CD1c-positive myeloid dendritic cell (primary cell): ENCODE results near the gene AURKAIP1.
"Not testable (repeated sequence)": the region's sequence is repeated elsewhere in the genome, so short reads cannot be mapped to it uniquely, and the experiment has no call there.

Source experiments
- DNase-seq: peaks from one replicate; pipeline ENCODE4 v3.0.0-alpha.2; 2016; ENCODE audit errors: extremely low spot score

Gene AURKAIP1

DNA sequence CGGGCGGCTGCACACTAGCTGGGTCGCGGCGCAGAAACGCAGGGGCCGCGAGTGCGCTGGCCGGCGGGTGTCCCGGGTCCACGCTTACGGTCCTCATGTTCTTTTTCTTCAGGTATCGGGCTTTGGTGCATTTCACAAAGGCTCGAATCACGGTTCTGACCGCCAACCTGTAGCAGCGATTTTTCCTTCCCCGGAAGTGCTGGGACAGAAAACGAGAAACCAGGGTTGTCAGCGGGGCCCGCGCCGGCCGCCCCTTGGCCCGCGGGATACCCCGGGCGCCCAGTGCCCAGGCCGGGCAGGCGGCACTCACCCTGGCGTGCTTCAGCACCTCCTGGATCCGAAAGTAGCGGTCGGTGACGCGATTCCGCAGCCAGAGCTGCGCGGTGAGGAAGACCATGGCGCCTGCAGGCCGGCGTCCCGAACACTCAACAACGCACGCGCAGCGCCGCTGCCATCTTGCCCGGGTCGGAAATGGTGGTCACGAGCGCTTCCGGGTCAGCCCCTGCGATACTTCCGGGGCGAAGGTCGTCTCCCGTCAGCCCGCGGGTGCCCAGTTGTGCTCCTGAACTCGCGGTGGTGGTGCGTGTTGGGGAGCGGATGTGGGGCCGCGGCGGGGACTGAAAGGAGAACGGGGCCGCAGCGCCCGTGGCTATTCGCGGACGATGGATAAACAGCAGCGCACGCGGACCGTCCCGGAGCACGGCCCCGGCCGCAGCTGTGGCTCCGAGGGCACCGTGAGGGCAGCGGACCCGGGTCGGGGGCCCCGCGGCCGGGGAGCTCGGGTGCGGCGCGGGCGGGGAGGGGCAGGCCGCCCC lies 32.0 kb upstream of the AURKAIP1 start, which contains the start of gene MRPL20:
Gene MRPL20 (minus strand): TSS at position 473 of the 815 bp plus-strand sequence. CDS start 76 bp downstream, at position 397.
- peak; percentile 99 for DNase-seq

DNA sequence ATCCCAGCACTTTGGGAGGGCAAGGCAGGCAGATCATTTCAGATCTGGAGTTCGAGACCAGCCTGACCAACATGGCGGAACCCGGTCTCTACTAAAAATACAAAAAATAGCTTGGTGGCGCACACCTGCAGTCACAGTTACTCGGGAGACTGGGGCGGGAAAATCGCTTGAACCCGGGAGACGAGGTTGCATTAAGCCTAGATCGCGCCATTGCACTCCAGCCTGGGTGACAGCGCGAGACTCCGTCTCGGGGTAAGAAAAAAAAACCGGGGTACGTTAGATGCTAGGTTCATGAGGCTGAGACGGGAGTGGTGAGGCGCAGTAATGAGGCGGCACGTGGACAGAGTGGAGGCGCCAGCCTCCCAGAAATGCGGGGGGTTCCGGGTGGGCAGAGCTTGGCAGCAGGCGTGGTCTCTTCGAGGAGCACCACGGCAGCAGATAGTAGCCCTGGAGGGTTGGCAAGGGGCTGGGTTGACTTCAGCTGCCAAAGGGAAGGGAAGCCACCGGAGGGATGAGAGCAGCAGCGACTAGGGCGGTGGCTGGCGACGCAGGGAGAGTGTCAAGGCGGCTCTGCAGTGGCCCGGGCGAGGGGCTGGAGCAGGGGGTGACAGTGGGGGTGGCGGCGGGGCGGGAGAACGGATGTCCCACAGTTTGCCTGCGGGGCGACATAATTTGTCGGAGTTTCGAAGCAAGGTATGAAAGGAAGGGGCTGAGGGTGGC lies 31.3 kb upstream of the AURKAIP1 start:
- DNase-seq = no peak

DNA sequence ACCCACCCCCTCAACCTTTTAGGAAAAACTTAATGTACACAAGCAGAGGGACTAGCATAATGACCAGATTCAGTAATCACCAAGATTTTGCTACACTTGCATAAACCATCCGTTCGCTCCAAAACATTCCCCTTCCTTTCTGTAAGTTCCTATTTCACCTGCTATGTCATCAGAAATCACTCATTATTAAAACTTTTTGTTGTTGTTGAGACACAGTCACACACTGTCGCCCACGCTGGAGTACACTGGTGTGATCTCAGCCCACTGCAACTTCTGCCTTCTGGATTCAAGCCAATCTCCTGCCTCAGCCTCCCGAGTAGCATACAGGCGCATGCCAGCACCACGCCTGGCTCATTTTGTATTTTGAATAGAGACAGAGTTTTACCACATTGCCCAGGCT lies 28.6 kb upstream of the AURKAIP1 start:
- peak; percentile 51 for DNase-seq

DNA sequence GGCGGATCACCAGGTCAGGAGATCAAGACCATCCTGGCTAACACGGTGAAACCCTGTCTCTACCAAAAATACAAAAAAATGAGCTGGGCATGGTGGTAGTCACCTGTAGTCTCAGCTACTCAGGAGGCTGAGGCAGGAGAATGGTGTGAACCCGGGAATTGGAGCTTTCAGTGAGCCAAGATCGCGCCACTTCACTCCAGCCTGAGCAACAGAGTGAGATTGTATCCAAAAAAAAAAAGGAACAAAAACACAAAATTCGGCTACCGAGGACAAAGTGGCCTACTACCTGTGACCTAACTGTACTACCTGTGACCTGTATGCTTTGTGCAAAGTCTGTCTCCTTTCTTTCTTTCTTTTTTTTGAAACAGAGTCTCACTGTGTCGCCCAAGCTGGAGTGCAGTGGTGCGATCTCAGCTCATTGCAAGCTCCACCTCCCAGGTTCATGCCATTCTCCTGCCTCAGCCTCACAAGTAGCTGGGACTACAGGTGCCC lies 27.9 kb upstream of the AURKAIP1 start:
- not testable (repeated sequence) for DNase-seq

DNA sequence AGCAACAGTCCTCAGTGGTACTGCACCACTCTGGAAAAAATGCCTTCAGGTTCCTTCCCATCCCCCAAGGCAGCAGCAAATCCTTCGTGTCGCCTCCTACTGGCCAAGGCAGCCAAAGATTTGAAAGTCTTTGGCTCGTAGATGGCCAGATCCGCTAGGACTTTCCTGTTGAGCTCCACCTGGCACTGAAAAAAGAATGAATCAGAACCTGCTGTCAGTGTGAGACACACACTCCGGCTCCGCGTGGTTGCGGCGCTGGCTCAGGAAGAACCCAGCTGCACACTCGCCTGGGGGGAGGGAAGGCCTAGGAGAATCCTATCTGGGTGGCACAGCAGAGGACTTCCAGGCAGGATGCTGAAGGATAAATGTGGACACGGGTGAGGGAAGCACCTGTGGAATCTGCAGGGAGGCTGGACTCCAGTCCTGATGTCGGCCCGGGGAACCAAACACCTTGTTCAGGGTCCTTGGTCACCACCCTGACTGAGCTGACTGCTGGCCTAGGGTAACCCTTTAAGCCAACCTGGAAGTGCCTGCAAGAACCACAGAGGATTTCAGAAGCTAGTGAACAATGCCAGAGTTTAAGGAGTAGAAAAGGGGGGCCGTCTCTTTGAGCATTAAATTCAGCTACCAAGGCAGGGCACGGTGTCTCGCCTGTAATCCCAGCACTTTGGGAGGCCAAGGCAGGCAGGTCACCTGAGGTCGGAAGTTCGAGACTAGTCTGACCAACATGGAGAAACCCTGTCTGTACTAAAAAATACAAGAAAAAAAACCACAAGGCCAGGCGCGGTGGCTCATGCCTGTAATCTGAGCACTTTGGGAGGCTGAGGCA lies 27.3 kb upstream of the AURKAIP1 start:
- DNase-seq = peak; percentile 49

DNA sequence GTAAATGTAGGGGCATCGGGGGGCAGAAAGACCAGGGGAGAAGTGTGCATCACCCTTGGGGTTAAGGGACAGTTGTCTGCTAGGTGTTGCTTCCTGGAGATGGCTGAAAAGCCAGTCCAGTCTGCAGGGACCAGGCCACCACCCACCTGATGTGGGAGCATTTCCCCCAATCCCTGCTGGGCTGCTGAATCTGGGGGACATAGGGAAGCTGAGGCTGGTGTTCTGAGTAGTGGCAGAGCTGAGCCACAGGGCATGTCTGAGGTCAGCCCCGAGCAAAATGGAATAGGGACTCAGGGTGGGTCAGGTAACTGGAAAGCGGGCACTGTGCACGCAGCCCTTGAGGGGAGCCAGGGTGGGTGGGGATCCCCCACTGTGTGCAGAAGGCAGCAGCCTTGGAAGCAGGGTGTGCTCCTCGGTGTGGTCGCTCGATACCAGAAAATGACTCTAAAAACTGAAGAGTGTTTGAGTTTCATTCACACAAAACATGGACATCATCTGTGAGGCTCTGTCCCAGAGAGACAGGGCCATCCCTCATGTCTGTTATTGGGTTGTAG lies 26.5 kb upstream of the AURKAIP1 start:
- no peak for DNase-seq

DNA sequence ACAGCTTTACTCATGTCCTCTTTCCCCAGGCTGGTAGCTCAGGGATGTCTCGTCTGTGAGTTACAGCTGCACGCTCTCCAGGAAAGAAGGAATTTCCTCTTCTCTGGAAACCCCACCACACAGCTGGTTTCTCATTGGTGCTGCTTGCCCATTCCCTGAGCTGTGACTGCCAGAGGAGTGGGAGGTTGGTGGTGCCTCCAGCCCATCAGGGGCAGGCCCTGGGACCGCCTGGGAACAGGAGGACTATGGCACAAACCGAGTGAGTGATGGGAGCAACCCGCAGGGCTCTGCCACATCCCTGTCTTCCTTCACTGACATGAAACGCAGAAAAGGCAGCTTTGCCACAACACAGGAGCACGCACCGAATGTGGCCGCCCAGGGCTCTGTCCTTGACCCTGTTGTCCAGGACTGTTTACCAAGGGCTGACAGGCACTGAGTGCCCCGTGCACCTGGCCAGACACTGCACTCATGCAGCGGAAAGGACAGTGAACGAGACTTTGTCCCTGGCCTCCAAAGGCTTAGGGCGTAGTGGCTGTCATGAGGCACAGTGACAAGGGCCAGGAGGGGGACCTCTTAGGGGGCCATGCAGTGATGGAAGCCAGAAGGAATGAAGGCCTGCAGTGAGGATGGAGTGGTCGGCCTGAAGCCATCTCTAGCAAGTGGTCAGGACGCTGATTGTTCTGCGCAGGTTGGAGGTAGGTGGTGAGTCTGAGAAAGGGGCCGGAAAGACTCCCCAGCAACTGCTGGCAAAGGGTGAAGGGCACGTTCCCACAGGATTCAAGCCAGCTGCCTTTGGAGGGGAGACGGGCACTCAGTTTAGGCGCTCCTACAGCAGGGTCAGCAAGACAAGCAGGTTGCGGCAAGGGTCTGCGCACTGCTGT lies 25.8 kb upstream of the AURKAIP1 start:
- DNase-seq = peak; percentile 2

DNA sequence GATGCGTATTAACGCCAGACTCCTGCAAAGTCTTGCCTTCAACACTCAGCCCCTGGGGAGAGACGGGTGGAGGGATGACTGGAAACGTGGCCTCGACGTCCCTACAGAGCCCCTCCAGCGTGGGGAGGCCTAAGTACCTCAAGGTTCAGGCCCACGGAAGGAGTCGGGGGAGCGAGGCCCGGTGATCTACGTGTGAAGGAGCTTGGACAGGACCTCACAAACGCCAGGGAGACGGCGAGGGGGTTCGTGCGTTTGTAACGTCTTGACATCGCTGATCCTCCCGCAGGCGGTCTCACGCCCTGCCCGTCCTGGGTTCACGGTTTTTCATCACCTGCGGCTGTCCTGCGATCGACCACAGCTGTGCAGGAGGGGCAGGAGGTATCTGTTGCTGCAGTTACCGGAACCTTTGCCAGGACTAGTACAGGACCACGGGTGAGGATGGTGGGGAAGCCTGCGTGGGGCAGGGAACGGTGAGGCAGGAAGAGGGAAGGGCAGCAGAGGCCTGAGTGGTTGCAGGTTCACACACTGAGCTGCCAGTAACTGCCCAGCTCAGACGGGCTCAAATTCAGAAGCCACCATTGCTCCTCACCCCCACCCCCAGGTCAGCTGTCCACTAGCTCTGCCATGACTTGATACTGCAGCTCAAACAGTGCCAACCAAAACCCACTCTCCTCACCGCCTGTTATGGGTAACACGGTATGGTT lies 25.0 kb upstream of the AURKAIP1 start:
- DNase-seq = peak; percentile 1

DNA sequence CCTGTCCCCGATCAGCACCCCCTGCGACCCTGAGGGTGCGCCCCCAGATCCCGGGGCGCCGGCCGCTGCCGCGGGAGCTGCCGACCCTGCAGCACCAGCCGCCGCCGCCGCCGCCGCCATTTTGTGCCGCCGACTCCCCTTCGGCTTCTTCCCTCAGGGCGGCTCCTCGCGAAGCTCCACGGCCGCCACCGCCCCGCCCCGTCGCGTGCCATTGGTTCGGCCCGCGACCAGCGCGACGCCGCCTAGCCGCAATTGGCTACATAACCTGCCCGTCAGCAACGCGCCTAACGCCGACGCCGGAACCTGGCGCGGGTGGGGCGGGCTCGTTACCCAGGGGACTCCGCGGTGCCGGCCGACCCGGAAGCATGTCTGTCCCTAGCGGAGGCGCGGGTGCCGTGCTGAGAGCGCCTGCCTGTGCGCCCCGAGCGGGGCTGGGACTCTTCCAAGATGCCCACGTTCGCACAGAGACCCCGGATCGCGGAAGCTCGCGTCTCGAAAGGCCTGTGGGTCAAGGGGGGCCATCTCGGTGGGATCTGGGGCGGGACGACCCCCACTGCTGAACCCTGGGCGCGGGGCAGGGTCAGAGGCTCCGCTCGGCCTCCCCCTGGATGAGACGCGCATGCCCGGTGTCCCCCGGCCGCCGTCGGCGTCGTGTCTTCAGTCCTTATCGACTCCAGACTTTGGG lies 24.3 kb upstream of the AURKAIP1 start, which contains the start of gene CCNL2:
Gene CCNL2 (minus strand): TSS at position 149 of the 685 bp plus-strand sequence. CDS start 29 bp downstream, at position 120.
- peak; percentile 100 for DNase-seq

DNA sequence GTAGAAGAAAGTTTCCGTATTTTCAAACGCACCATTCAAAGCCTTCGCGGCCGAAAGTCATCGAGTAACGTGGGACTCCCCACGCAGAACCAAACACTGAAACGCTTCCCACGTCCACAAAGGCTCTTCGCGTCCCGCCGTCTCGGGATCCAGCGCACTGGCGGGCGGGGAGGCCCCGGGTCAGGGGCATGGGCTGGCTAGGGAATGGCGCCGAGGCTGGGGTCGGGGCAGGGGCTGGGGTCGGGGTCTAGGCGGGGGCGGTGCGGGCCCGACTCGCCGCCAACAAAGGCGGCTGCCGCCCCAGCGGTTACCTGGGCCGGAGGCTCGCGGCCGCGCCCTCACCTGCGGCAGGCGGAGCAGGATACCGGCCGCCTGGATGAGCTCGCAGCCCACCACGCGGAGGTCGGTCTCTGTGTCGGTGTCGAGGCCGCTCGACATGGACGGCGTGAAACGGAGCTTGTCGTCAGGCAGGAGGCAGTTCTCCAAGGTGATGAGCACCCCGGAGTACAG lies 23.7 kb upstream of the AURKAIP1 start:
- peak; percentile 27 for DNase-seq

DNA sequence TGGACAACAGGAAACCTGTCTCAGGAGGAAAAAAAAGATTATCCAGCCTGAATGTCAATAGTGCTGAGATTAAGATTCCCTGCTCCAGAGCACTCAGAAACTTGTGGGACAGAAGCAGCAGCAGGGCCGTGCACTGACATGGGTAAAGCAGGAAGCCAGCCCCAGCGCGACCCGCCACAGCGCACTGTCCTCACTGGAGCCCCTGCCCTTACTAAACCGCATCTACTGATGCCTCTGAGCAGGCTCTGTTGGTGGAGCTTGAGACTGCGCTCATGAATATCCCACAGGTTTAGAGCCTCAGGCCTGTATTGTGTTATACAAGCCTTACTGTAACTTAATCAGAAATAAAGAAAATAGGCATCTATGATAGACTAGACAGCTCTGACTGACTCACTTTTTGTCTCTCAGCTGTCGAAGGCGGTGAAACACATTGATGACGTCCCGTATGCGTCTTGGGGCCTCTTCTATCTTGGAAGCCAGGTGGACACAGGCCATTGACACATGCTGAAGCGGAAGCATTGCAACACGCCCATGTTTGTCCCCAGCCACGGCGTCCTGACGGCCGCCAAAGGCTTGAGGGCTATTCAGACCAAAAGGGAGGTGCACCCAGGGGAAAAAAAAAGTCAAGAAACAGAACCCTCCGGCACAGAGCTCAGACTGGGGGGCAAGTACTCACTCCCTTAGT lies 23.0 kb upstream of the AURKAIP1 start:
- DNase-seq = peak; percentile 1

DNA sequence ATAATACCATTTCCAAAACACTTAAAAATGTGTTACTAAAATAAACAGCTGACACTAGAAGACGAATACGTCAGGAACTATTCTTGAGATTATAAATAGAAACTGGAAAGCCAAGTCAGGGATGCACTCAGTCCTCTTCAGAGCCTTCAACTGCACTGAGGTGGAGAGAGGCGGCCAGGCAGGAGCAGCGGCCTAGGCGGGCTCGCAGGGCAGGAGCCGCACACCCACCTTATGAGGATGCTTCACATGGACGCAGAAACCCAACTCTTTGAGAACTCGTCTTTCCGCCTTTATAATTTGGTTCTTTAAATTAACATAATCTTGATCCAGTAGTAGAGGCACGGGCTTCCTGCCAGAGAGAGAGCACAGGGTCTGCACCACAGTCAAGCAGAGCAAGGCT lies 20.2 kb upstream of the AURKAIP1 start:
- DNase-seq = no peak

DNA sequence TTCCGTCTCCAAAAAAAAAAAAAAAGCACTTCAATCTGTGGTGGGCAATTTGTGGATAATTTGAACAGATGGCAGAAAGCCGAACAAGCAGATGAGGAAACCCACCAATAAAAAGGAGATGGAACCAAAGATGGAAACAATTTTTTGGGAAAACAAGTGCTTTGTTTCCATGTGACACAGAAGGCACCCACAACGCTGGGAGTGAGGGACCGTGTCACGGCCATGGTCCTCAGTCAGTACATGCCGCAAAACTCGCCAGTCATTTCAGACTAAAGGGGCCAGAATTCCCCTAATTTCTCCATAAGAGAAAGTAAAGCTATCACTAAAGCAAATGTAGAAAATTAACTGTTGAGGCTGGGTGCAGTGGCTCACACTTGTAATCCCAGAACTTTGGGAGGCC lies 19.1 kb upstream of the AURKAIP1 start:
- DNase-seq = no peak

DNA sequence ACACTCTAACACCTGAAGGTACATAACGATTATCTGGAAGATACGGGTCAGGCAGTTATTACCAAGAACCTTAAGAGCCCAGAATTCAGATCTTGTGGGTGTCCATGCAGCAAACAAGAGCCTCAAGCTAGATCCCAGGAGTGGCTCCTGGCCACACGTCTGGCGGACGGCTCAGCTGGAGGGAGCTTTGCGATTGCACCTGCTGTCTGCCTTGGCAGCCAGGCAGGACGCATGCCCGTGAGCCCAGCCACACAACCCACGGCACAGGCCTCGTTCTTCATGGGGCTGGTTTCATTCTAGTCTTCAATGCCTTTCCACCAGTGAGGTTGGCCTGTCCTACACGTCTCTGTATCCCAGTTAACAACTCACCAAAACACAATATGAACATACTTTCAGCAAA lies 18.4 kb upstream of the AURKAIP1 start:
- no peak for DNase-seq

DNA sequence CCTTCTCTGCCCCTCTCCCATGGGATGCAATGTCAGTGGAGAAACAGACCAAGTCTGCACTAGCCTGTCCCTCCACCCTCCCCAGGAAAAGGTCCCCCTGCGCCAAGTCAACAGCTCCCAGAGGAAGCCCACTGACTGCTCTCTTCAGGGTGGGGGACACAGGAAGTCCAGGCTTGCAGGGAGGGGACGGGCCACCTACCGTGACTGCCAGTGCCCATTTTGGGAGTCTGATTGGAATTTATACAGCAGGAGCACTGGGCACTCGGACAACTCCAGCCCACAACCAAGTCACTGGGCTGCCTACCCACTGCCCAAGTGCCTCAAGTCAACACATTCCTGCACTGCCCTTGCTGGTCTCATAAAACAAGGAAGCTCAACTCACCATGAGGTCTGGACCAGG lies 18.0 kb upstream of the AURKAIP1 start:
- no peak for DNase-seq

DNA sequence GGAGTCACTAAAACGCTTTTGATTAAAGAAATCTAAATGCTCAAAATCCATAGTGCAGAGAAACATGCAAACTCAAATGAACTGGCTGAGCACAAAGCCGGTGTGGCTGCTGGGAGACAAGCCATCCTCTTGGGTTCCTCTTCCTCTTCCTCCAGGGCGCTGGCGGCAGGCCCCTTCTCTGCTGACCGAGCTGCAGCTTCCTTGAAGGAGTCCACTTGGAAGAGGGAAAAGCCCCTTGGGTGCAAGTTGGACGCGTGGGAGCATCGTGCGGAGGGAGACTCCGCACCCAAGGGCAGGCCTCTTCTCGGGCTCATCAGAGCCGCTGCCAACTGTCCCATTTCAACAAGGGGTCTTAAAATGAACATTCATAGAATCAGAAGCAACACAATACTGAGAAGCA lies 16.2 kb upstream of the AURKAIP1 start:
- DNase-seq = no peak

DNA sequence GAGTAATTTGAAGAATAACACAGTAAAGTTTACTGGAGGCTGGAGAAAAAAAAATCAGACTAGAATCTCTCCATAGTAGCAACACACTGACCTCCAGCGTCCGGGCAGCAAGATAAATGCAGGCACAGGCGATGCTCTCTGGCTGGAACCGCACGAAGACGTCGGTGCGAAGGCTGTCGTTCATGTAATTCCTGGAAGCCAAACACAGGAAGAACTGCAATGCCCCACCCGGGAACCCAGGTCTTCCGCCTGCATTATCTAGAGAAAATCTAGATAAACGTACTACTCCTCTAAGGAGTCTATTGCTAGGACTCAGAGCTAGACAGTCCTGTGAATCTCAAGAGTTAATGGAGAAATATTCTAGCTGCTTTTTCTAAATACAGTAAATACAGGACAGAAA lies 15.7 kb upstream of the AURKAIP1 start:
- no peak for DNase-seq

DNA sequence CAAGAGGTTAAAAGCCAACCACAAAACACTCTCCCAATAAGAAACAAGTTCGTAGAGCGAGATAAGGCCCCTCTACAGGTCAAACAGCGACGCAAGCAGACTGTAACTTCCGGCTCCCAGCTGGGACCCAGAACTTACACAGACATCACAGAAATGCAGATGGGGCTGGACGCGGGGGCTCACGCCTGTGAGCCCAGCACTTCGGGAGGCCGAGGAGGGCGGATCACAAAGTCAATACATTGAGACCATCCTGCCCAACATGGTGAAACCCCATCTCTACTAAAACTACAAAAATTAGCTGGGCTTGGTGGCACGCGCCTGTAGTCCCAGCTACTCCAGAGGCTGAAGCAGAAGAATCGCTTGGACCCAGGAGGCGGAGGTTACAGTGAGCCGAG lies 13.1 kb upstream of the AURKAIP1 start:
- no peak for DNase-seq
